Endothelial cell of umbilical vein (primary cell): Measurements from ENCODE around the gene FAM3B. TPM values are rescaled to one million over a fixed set of nuclear protein-coding genes. Genes with fewer than 3 reads are reported as not detected.

Source experiments
- BruUV-seq: library from RNA; stranded (reverse); fragments of 400-500 nt; replicated peaks from 2 replicates; lab custom pipeline; 2021; lab: Mats Ljungman, UMichigan
- CTCF ChIA-PET: fragments of 300-600, 350-600 bp; sonication (Branson Sonifier 250); formaldehyde crosslinking; loops from one replicate; lab custom pipeline; 2021; ENCODE audit warnings: antibody characterized with exemption, inconsistent platforms; lab: Charles Lee
- POLR2A ChIA-PET: fragments of 300-600, 350-600 bp; sonication (Branson Sonifier 250); formaldehyde crosslinking; loops from one replicate; lab custom pipeline; 2021; ENCODE audit warnings: antibody characterized with exemption, inconsistent platforms; lab: Charles Lee
- DNase-seq: peaks from one replicate; pipeline ENCODE4 v3.0.0-alpha.2; 2011; ENCODE audit warnings: low read depth, low spot score
- FAIRE-seq: peaks from 2 replicates; lab custom pipeline; 2011; peaks lifted over from hg19 to GRCh38; lab: Jason Lieb, UNC
- H2AFZ ChIP-seq: 2 replicates; pipeline ENCODE4 v1.6.0; 2012; ENCODE audit warnings: low read depth, low read length, control low read depth, inconsistent platforms
- H3K27ac ChIP-seq: 2 replicates; pipeline ENCODE4 v1.5.1; 2011; ENCODE audit warnings: low read depth, mild to moderate bottlenecking, control low read depth, low read length, moderate library complexity; ENCODE audit not compliant: insufficient read depth
- H3K27me3 ChIP-seq, 2 experiments: 2 replicates each; pipeline versions ENCODE4 v1.6.0 to v1.6.1; 2011; ENCODE audit warnings: low read length in 2 of 2, mixed read lengths in 1 of 2; ENCODE audit not compliant: control insufficient read depth in 2 of 2, insufficient read depth in 2 of 2
- H3K36me3 ChIP-seq, 2 experiments: 2 replicates in 1 of 2; 3 replicates in 1 of 2; pipeline ENCODE4 v1.5.1; 2011; ENCODE audit warnings: low read length in 2 of 2, mild to moderate bottlenecking in 1 of 2, moderate library complexity in 1 of 2; ENCODE audit not compliant: control insufficient read depth in 2 of 2, insufficient read depth in 2 of 2; ENCODE audit errors: extremely low read depth in 1 of 2
- H3K4me1 ChIP-seq: 3 replicates; pipeline ENCODE4 v1.5.1; 2011; ENCODE audit warnings: mild to moderate bottlenecking, low read length; ENCODE audit not compliant: control insufficient read depth, insufficient read depth; ENCODE audit errors: extremely low read depth
- H3K4me2 ChIP-seq: 2 replicates; pipeline ENCODE4 v1.6.1; 2011; ENCODE audit warnings: low read length, control low read depth, mixed read lengths; ENCODE audit not compliant: insufficient read depth
- H3K4me3 ChIP-seq, 3 experiments: fragments of 200-600 bp in 1 of 3; sonication (generic), shearing (Covaris generic) in 1 of 3; replicated peaks in 1 of 3; 2 replicates each; pipeline ENCODE4 v1.5.1; 2011 to 2016; ENCODE audit warnings: control low read depth in 3 of 3, low read length in 3 of 3, mild to moderate bottlenecking in 2 of 3, inconsistent platforms in 1 of 3, low read depth in 1 of 3, moderate library complexity in 1 of 3; ENCODE audit not compliant: insufficient read depth in 1 of 3
- H3K79me2 ChIP-seq: 2 replicates; pipeline ENCODE4 v1.6.0; 2012; ENCODE audit warnings: low read length, inconsistent platforms; ENCODE audit not compliant: control insufficient read depth, insufficient read depth
- H3K9ac ChIP-seq: replicated peaks from 2 replicates; pipeline ENCODE3; 2011; ENCODE audit warnings: low read length, control low read depth; ENCODE audit not compliant: insufficient read depth; ENCODE audit errors: extremely low read depth
- H3K9me1 ChIP-seq: replicated peaks from 3 replicates; pipeline ENCODE4 v1.6.0; 2011; ENCODE audit warnings: mild to moderate bottlenecking, low read length; ENCODE audit not compliant: control insufficient read depth, insufficient read depth; ENCODE audit errors: extremely low read depth
- H3K9me3 ChIP-seq: replicated peaks from 2 replicates; pipeline ENCODE4 v1.5.1; 2012; ENCODE audit warnings: low read length, inconsistent platforms; ENCODE audit not compliant: control insufficient read depth, insufficient read depth
- H4K20me1 ChIP-seq: replicated peaks from 2 replicates; pipeline ENCODE3; 2011; ENCODE audit warnings: mild to moderate bottlenecking, low read length; ENCODE audit not compliant: control insufficient read depth, insufficient read depth; ENCODE audit errors: extremely low read depth
- CTCF ChIP-seq, 2 donors: IDR thresholded peaks; 1 replicate in 1 of 2; 2 replicates in 1 of 2; pipeline ENCODE4 v1.5.1; 2011; ENCODE audit warnings: low read length in 2 of 2, mild to moderate bottlenecking in 2 of 2, moderate library complexity in 2 of 2, control low read depth in 1 of 2, inconsistent platforms in 1 of 2, low read depth in 1 of 2; ENCODE audit not compliant: insufficient read depth in 1 of 2; ENCODE audit errors: extremely low read depth in 1 of 2
- EZH2 ChIP-seq: IDR thresholded peaks from 2 replicates; pipeline ENCODE4 v1.6.1; 2012; ENCODE audit warnings: borderline replicate concordance, low read depth, mild to moderate bottlenecking, moderate library complexity, low read length, inconsistent platforms; ENCODE audit not compliant: severe bottlenecking
- FOS ChIP-seq: IDR thresholded peaks from 2 replicates; pipeline ENCODE4 v1.6.1; 2011; ENCODE audit warnings: mild to moderate bottlenecking, low read length, moderate library complexity, borderline replicate concordance; ENCODE audit not compliant: insufficient read depth
- GATA2 ChIP-seq: IDR thresholded peaks from 2 replicates; pipeline ENCODE4 v1.7.0; 2011; ENCODE audit warnings: low read depth, mild to moderate bottlenecking, moderate library complexity, mixed read lengths, low read length; ENCODE audit not compliant: insufficient read length, insufficient read depth
- JUN ChIP-seq: IDR thresholded peaks from 2 replicates; pipeline ENCODE4 v1.6.1; 2011; ENCODE audit warnings: borderline replicate concordance, low read depth; ENCODE audit not compliant: insufficient read length, insufficient read depth
- MAX ChIP-seq: IDR thresholded peaks from 2 replicates; pipeline ENCODE4 v1.6.1; 2011; ENCODE audit not compliant: insufficient read depth, insufficient read length
- MYC ChIP-seq: IDR thresholded peaks from one replicate; pipeline ENCODE4 v1.6.1; 2011; ENCODE audit warnings: mild to moderate bottlenecking, low read depth, low read length
- POLR2A ChIP-seq: IDR thresholded peaks from 2 replicates; pipeline ENCODE4 v1.6.1; 2012; ENCODE audit warnings: low read depth, mild to moderate bottlenecking, control low read depth, low read length
- POLR2AphosphoS5 ChIP-seq: IDR thresholded peaks from 2 replicates; pipeline ENCODE4 v1.6.1; 2012; ENCODE audit warnings: low read depth, mild to moderate bottlenecking, control low read depth, low read length, moderate library complexity; ENCODE audit not compliant: insufficient read depth
- dilution Hi-C: fragments of 300-500 bp; cut with MboI; formaldehyde crosslinking; loops from one replicate; pipeline ENCODE4 v1.15.0; 2019; ENCODE audit warnings: low sequenced_read_pairs; ENCODE audit not compliant: extremely low pct_ligation_motif_present
- intact Hi-C: fragments of 100-400 bp; cut with micrococcal nuclease; formaldehyde crosslinking; loops from one replicate; pipeline ENCODE4 v1.10.0; 2022
- polyA plus RNA-seq, 4 experiments: library from polyadenylated mRNA; depleted of rRNA in 3 of 4; stranded (reverse) in 3 of 4; unstranded in 1 of 4; fragments of >200 nt; gene quantifications; 2 replicates each; pipeline versions ENCODE4 v1.2.1 to v1.2.3, GENCODE V29; 2011 to 2012; ENCODE audit warnings: missing spikeins in 1 of 4
- total RNA-seq: library from RNA; stranded (reverse); gene quantifications from 2 replicates; pipeline ENCODE4 v1.2.3, GENCODE V29; 2021

The FAM3B gene
- total and polyA plus RNA-seq, 2 donors (not counting 3 experiments of a cell fraction or from before 2014, with no cell fraction given): not detected

GRCh38 chr21:41369920-41370839, 53.6 kb downstream of the FAM3B start:
- intact Hi-C loops (no loop called here), dilution Hi-C loops (no loop called here)
- ChIA-PET POLR2A (no interaction called here), CTCF (interaction anchor here (1.2 kb wide), 1 partner anchor 48 kb away, joined by 3 read pairs; no protein-coding TSS in a partner anchor)
- no peaks in the 10 kb centered on the region for H3K9me3 ChIP-seq
- no peak overlapping the region for H3K4me3 ChIP-seq
- no peaks in the 10 kb centered on the region for H3K36me3 ChIP-seq
- no peak overlapping the region for H3K4me2 ChIP-seq
- no peak for TF ChIP-seq CTCF (IDR thresholded peaks at IDR 0.05; ENCODE audit: extremely low read depth in 1 of 2, insufficient read depth in 1 of 2, low read depth in 1 of 2, low read length in 2 of 2)
- TF ChIP-seq POLR2AphosphoS5: no peak
- no peak for TF ChIP-seq FOS
- TF ChIP-seq MAX: no peak
- no peak for TF ChIP-seq JUN
- TF ChIP-seq MYC: no peak
- no peak for TF ChIP-seq EZH2
- no peak for TF ChIP-seq POLR2A
- TF ChIP-seq GATA2: no peak
- H3K4me1 ChIP-seq: no peaks in the 10 kb centered on the region
- H3K27me3 ChIP-seq: no peaks in the 10 kb centered on the region
- FAIRE-seq (no peak), DNase-seq (no peak)
- BruUV-seq: no TSS peak
- no peak overlapping the region for H3K9ac ChIP-seq
- no peaks in the 10 kb centered on the region for H3K9me1 ChIP-seq
- H2AFZ ChIP-seq: no peak overlapping the region
- no peak overlapping the region for H3K27ac ChIP-seq
- H3K79me2 ChIP-seq: no peaks in the 10 kb centered on the region
- no peaks in the 10 kb centered on the region for H4K20me1 ChIP-seq
